CD4-positive, alpha-beta T cell treated with Interleukin-4 for 1 hour (primary cell): ENCODE data around the gene CAV1.

Experiments used
- DNase-seq, 2 donors: peaks; one replicate each; pipeline ENCODE4 v3.0.0-alpha.2; 2020 to 2022

Gene CAV1

DNA sequence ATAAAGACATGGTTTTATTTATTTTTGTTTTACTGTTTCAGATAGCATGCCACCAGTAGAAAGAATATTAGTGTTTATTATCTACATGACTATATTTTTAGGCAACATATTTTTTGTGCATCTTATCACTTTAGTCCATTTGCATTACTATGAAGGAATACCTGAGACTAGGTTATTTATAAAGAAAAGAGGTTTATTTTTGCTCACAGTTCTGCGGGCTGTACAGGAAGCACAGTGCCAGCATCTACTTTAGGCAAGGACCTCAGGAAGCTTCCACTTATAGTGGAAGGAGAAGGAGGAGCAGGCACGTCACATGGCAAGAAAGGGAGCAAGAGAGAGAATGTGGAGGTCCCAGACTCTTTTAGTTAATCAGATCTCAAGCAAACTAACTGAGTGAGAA, 19.6 kb upstream of the CAV1 start:
- DNase-seq, result no peak

DNA sequence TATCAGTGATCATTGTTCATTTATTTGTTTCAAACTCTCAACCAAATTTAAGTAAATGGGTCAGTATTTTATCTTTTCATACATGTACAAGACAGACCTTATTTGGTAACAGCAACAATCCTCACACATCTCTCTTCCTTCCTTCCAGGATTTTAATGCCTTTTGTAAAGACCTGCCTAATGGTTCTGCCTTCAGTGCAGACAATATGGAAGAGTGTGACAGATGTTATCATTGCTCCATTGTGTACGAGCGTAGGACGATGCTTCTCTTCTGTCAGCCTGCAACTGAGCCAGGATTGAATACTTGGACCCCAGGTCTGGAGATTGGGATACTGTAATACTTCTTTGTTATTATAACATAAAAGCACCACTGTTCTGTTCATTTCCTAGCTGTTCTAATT, 19.0 kb upstream of the CAV1 start:
- DNase-seq, result no peak

DNA sequence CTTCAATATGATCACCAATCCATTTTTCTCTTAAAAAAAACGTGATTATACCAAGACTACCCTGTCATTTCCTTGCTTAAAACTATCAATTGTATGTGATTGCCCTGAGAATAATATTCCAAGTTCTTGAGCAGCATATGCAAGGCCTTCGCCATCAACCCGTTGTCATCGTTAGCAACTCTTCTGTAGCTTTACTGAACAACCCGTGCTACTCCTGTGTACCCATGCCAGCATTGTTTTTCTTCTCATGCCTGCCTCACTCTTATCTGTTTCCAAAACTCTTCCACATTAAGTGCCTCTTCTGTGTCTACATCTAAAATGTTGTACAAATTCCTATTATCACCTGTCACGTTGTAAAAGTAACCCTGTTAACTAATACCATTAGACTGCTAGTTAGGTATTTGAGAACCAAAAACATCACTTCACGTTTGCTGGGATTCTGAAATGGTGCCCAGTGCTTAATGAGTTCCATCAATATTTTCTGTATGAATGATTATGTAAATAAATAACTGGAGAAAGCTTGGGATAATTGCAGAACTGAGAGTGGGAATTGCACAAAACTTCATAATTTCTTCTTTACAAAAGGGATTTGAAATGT, 14.8 kb upstream of the CAV1 start:
- DNase-seq, result no peak

DNA sequence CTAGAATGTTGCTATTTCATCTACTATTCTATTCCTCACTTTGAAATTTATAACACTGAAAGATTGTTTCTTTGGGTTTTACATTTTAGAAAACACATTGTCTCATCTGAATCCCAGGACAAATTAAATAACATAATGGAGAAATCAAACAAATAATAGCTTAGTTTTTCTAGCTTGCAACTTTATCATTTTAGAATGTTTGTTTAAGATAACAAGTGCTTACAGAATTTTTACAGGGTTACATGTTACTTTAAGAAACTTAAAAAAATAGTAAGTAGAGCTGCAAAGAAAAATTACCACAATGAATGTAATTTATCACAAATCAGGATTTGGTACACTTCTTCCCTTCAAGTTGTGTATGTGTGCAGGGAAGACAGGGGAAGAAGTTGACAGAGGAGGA, 14.0 kb upstream of the CAV1 start:
- DNase-seq, result no peak

DNA sequence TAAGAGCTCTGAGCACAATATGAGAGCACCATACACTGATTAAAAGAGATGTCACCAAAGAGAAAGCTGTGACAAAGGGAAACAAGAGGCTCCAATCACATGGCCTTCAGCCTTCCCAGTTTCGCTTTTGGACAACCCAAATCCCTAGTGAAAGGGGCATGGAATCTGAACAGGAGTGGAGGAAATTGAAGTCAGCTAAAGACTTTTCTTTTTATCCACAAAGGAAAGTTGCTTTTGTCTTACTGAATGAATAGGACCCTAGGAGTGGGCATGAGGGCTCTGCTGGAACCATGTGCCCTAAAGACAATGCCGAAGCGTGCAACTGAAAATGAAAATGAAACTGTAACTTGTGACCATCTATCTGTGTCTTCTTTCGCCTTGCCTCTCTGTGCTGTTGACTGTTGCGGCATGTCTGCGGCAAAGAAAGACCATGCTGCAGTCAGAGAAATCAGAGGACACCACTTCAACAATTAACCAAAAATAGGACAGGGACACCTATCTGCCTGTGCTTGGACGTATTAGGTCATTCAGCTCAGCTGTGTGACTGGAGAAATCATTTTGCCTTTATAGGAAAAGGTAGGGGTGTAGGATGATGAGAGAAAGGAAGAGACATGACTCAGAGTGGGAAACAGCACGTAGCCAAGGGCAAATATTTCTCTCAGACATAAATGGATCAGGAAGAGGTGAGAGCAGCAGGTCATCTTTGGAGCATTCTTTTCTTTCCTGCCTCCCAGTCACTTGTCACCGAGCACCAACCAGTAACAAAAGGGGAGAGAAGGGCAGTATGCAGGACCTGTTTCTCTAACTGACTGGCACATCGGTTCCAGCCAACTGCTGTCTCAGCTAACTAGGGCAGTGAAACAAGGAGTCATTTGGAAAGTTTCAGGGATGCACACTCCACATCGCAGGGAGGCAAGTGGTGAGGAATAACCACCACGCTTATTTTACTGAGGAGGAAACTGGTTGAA, 13.0 kb upstream of the CAV1 start:
- peak; percentile 16 to 62 for DNase-seq

DNA sequence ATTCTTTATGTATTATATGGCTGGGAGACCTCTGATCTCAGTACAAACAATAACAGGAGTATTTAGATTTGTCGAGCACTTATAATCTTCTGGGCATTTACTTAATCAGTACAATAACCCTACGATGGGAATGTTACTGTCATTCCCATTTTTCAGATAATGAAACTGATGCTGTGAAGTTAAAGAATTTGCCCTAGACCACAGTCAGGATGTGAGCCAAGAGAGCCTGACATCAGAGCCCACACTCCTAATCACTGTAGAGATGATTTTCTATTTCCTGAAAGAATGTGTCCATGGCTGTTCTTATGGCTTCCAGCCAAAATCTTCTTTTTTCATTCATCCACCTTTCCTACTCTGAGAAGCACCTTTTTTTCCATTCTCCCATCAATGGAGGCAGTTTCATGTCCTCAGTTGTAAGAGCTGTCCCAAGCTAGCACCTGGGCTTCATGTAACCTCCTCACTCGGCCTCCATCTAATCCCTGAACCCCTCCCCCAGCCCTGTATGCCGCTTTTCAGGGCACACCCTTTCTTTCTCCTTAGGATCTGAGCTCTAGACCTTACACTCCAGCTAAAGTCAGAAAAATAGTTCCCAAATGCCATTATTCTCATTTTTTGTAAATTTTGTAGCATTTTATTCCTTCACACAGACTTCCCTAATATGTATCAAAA, 12.2 kb upstream of the CAV1 start:
- DNase-seq, result no peak

DNA sequence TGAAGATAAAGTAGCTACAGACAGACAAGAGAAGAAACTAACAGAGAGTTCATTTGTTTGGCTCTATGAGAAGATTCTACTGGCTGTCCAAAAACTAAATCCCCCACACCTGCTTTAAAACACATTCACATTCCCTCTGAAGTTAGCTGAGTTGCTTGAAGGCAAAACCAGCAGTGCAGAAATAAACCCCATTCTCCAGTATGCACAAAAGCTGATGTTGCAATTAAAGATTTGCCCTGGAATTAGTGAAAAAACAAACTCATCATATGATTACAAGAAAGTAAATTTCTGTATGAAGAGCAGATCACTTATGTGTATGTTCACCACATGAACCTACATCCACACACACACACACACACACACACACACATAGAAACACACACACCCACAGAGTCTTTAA, 9.3 kb upstream of the CAV1 start:
- no peak for DNase-seq

DNA sequence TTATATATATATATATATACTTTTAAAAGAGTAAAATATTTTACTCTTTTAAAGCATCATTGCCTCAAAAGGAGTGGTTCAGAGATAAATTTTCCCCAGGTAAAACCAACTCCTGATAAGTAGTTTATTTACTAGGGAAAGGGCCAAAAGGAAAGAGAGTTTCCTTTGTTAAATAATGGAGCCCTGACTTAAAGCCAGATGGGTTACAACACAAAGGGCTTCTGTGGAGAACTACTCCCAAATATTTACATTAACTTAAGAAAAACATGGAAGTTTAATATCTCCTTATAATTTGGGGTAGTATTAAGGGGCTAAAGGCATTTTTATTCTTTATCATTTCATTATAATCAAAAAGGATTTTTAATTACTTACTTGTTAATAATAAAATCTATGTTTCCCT, 8.5 kb upstream of the CAV1 start:
- no peak for DNase-seq

DNA sequence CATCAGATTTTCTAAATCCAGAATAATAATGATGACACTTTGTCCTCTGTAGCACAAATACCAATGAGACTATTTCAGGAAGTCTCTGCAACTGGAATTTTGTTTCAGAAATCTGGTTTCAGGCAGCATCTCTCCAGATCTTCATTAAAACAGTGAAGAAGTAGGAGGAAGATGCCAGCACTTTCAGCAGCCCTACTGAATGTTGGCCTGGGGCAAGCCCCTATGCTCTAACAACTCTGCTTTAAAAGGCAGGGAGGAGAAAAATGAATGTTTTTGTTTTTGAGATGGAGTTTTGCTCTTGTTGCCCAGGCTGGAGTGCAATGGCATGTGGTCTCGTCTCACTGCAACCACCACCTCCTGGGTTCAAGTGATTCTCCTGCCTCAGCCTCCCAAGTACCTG, 7.2 kb upstream of the CAV1 start:
- no peak for DNase-seq

DNA sequence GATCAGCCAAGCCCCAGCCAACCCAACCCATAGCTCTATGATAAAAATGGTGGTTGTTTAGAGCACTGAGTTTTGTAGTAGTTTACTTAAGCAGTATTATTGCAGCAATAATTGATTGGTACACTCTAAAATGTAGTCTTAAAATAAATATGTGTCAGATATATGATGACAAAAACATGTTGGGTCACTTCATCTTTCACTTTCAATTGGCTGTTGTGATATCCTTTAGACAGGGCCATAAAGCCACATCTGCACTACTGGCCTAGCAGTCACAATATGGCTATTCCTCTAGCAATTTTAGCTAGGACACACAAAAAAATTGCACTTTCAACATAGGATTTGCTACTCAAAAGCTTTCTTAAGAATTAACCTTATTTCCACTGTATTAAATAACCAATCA, 5.9 kb upstream of the CAV1 start:
- DNase-seq, result no peak

DNA sequence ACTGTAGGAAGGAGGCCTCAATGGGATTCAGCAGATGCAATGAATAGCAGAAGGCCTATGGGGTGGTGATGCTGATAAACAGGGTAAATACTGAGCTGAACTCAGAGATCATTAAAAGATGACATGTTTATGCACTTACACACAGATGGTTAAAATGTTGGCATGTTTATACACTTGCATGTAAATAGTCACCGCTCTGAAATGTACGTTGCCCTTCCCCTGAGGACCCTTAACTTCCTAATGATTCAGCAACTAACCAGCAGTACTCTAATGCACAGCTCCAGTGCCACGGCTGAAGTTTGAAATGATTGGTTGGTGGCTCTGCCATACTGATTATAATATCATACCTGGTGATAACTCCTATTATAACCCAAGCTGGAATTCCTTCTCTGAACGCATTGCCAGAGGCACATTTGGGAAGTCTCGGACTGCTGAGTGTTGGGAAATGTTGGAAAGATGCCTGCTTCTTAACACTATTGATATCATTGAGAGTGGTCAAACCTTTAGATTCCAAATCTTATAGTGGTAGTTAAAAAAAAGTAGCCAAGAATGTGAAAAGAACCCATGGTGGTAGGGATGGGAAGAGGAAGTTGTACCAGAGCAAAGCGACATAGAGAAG, 3.7 kb upstream of the CAV1 start:
- no peak for DNase-seq

DNA sequence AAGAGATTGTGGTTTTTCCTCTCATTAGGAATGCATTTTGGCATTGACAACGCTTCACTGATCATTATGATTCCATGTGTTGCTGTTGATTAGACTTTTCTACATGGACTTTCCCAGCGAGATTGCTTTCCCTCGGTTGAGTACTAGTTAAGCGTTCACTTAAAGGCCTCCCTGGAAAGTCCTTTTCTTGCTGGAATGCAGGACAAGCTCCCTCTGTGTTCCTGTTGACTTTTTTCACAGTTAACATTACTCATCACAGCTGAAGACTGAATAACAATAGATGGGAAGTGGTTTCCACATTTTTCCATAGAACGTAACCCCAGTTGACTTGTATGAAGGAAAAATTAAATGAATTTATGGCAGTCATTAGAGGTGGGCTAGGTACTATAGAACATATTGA, 2.6 kb upstream of the CAV1 start:
- DNase-seq, result no peak

DNA sequence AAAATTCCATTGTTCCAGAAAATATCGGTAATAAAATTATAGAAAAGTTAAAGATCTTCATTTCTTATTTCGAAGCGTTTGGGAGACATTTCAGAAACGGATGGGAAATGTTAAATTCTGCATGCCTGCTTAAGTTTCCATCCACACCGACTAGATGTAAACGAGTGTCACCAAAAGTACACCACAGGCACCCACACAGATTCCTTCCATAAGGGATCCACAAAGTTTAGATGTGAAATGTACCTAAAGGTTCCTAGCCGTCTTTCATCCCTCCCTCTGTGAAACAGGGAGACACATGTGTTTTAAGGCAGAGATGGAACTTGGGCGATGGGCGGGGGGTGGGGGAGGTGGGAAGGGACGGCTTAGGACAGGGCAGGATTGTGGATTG, 621 bp upstream of the CAV1 start:
- DNase-seq, result no peak

DNA sequence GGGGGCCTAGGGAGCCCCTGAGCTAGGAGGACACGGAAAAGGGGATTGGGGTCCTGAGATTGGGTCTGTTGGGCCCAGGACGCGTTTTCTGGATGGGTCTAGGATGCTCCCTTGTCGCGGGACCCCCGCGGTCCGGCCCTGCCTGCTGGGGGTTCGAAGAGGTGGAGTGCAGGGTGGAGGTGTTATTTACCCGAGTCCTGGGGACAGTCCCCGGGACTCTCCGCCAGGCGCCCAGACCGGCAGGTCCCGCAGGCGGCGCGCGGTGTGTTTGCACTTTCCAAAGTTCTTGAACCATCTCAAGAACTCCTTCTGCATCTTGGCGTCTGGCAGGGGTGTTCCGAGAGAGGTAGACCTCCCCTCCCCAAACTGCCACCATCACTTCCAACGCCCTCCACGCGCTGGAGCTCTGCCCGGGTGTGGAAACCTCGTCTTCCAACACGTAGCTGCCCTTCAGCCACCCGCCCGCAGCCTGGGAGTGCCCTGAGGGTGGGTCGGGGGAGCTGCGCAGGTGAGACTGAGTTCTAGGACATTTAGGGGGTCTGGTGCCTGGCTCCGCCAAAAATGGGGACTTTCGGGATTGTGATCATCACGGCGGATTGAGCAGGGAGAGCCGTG, 569 bp downstream of the CAV1 start:
- DNase-seq, result peak in 1 of 2 donors; percentile 7

DNA sequence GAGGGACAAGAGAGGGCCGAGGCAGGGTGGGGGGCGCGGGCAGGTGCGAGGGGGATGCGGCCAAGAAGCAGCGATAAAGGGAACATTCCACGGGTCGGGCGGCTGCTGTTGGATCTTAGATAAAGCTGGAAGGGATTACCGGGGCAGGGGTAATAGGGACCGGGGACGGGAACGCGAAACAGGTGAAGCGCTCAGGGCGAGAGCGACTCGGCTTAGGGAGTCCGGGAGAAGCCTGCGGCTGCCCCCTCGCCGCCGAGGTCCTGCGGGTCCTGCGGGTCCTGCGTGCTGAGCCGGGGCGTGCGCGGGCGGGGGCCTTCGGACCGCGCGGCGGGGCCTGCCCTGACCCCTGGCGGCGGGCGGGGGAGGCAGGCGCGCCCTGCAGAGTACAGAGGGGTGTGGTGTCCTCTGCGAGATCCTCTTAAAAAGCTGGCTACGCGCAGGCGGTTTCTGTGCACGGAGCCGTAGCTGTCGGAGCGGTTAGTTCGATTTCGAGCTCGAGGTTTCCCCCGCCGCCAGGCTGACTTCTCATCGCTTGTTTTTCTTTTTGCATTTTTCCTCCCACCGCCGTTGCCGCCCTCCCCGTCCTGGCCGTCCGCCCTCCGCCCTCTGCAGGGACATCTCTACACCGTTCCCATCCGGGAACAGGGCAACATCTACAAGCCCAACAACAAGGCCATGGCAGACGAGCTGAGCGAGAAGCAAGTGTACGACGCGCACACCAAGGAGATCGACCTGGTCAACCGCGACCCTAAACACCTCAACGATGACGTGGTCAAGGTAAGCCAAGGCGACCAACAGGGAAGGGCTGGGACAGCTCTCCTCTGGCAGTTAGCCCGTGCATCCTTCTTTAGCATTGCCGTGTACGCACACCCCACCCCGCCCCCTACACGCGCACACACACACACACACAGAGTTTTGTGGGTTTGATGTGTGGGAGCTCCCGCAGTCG, 1.4 kb downstream of the CAV1 start:
- DNase-seq, result peak; percentile 58 to 63

DNA sequence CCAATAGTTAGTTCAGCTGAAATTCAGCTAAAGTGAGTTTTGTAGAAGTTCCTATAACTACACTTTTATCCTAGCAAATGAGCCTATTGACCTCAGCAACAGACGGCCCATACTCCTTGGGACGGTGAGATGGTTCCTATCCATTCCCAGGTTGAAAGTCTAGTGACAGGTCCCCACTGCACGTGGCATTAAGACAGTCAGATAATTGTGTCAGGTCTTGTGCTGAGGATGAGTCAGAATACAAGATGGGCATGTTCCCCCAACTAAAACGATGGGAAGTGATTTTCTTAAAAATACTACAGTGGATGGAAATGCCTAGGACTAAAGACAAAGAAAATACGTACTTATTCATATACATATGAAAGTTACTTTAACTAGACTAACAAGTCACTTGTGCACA, 2.1 kb downstream of the CAV1 start:
- DNase-seq, result no peak

DNA sequence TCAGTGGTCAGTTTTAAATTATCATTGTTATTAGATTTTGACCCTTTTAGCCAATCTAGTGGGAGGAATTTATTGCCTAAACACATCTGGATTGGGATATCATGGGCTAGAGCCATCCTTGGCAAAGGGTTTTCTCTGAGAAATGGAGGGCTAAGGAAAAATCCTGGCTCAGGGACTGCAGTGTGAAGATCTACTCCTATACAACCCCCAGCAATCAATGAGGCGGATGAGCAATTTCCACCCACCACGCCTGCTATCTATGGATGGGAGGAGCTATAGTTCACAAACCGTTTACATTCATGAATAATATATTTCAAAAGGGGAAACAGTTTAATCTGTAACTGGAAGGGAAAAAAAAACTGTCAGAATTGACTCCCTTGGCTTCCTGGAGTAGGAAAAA, 2.7 kb downstream of the CAV1 start:
- DNase-seq, result no peak

DNA sequence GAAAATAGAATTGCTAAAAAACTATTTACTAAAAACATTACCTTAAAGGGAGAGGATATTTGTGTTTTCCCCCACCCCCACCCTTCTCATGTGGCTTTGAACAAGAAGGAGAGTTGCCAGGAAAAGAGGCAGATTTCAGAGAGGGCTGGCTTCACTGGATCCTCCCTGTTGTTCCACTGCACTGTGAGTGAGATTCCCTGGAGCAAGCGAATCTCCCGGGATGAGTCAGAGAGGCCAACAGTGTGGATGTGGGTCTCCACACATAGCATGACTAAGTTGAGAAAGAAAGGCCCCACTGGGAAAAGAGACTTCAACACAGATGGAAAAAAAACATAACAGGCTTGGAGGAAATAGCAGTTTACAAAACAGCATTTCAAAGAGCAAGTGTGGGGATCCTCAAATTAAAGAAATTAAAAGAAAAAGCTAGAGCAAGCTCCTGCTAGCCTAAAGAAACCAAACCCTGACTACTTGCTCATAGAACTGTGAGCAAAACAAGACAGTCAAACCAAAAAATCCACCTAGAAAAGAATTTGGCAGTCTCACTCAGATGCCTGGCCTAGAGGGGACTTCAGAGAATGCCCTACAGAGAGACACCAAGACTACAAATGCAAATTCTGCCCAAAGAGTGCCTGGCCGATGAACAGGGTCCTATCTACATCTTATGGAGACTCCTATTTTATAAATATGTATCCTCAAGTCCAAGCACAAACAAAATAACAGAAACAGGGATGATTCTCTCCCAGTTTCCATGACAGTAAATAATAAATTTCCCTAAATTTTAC, 3.4 kb downstream of the CAV1 start:
- DNase-seq, result no peak

DNA sequence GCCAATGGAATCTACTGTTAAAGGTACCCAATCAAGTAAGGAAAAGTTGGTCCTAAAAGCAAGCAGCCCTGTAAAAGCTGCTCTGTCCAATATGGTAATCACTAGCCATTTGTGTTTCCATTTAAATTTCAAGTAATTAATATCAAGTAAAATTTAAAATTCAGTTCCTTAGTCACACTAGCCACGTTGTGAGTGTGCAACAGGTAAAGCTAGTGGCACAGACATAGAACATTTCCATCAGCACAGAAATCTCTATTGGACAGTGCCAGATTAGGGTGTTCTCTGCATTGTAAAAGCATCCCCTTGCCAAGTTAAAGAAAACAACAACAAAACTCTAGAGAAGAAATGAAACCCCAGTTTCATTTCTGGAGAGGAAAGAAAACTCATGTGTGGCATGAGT, 4.4 kb downstream of the CAV1 start:
- no peak for DNase-seq

DNA sequence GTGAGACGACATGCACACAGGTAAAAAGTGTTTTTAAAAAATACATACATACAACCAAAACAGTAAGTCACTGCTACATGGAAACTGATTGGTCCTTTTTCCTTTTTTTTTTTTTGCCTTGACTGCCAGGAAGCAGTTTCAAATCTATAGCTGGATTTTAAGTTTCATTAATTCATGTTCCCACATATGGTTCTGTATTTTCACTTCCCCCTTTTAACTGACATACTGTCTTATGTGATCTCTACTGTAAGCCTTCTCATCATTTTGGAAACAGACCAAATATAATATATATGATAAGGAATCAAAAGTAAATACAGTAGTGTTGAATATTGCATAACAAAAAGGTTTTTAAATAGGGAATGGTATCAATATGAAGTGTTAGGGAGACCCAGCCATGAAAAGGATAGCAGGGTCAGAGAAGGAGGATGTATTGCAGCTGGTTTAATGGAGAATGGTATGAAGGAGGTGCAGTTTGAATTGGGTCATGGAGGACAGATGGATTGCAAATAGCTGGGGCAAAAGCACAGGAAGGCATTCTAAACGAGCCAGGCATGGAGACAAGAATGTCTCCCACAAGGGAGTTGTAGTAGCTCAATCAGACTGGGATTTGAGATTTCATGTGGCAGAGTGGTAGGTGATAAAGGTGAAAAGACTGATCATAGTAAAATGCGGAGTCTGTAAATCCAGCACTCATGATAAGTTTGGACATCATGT, 5.4 kb downstream of the CAV1 start:
- no peak for DNase-seq
